HEK293 (cell line): Measurements from ENCODE around the gene TMEM167A.

Experiments
- CTCF ChIA-PET: fragments of 350-600 bp; formaldehyde crosslinking; extraction: SDS; loops from one replicate; lab custom pipeline; 2021; ENCODE audit warnings: antibody characterized with exemption; lab: Yijun Ruan, JAX
- POLR2A ChIA-PET: fragments of 300-600 bp; formaldehyde crosslinking; extraction: SDS; loops from one replicate; lab custom pipeline; 2020; ENCODE audit warnings: antibody characterized with exemption, inconsistent platforms; lab: Yijun Ruan, JAX
- H3K27ac ChIP-seq: fragments of 200-500 bp; sonication (Bioruptor generic); 2 replicates; pipeline ENCODE4 v1.5.1; 2014; ENCODE audit warnings: low read depth, low read length, control low read depth, inconsistent platforms; ENCODE audit errors: extremely low read depth
- H3K36me3 ChIP-seq, 2 experiments: fragments of 200-500 bp in 1 of 2; sonication (Bioruptor generic) in 1 of 2; 1 replicate in 1 of 2; 2 replicates in 1 of 2; pipeline ENCODE4 v1.5.1; 2014 to 2017; ENCODE audit warnings: inconsistent platforms in 2 of 2, low read length in 2 of 2; ENCODE audit not compliant: control insufficient read depth in 2 of 2, insufficient read depth in 1 of 2
- H3K4me1 ChIP-seq: fragments of 200-500 bp; sonication (Bioruptor generic); 2 replicates; pipeline ENCODE4 v1.5.1; 2014; ENCODE audit warnings: mild to moderate bottlenecking, low read length, inconsistent platforms; ENCODE audit not compliant: control insufficient read depth, insufficient read depth
- H3K4me3 ChIP-seq: 2 replicates; pipeline ENCODE4 v1.5.1; 2011; ENCODE audit warnings: low read depth, mild to moderate bottlenecking, control low read depth, low read length, moderate library complexity
- H3K9me3 ChIP-seq: fragments of 200-500 bp; sonication (Bioruptor generic); 2 replicates; pipeline ENCODE4 v1.5.1; 2014; ENCODE audit warnings: low read depth, low read length, inconsistent platforms; ENCODE audit not compliant: control insufficient read depth, insufficient read depth
- GLI4 ChIP-seq: fragments of 450-650 bp; formaldehyde crosslinking; IDR thresholded peaks from 2 replicates; pipeline ENCODE4 v1.5.1; 2016; ENCODE audit warnings: missing biosample characterization, missing genetic modification characterization
- SETDB1 ChIP-seq: IDR thresholded peaks from one replicate; pipeline ENCODE4 v1.6.1; 2017; ENCODE audit warnings: mild to moderate bottlenecking, low read length, moderate library complexity, mixed read lengths; ENCODE audit not compliant: insufficient read length
- TSHZ1 ChIP-seq: fragments of 450-650 bp; formaldehyde crosslinking; IDR thresholded peaks from 2 replicates; pipeline ENCODE4 v1.5.1; 2016; ENCODE audit warnings: missing biosample characterization, missing genetic modification characterization, borderline replicate concordance
- ZFP41 ChIP-seq: fragments of 450-650 bp; formaldehyde crosslinking; IDR thresholded peaks from 2 replicates; pipeline ENCODE4 v1.5.1; 2016; ENCODE audit warnings: missing biosample characterization, missing genetic modification characterization, borderline replicate concordance
- ZNF132 ChIP-seq: fragments of 450-650 bp; formaldehyde crosslinking; IDR thresholded peaks from 2 replicates; pipeline ENCODE4 v1.5.1; 2017; ENCODE audit warnings: missing biosample characterization, missing genetic modification characterization, borderline replicate concordance
- ZNF24 ChIP-seq: fragments of 450-650 bp; formaldehyde crosslinking; IDR thresholded peaks from 2 replicates; pipeline ENCODE4 v1.5.1; 2016; ENCODE audit warnings: missing biosample characterization, missing genetic modification characterization
- ZNF670 ChIP-seq: fragments of 450-650 bp; formaldehyde crosslinking; IDR thresholded peaks from 2 replicates; pipeline ENCODE4 v1.5.1; 2016; ENCODE audit warnings: missing biosample characterization, missing genetic modification characterization, low read depth
- ZNF707 ChIP-seq: fragments of 450-650 bp; formaldehyde crosslinking; IDR thresholded peaks from 2 replicates; pipeline ENCODE4 v1.5.1; 2016; ENCODE audit warnings: missing biosample characterization, missing genetic modification characterization
- ZXDB ChIP-seq: fragments of 450-650 bp; formaldehyde crosslinking; IDR thresholded peaks from 2 replicates; pipeline ENCODE4 v1.5.1; 2016; ENCODE audit warnings: missing biosample characterization, missing genetic modification characterization
- TF ChIP-seq, protein P1 (sequence below): fragments of 450-650 bp; formaldehyde crosslinking; IDR thresholded peaks from 2 replicates; pipeline ENCODE4 v1.5.1; 2016; ENCODE audit warnings: missing biosample characterization, missing genetic modification characterization
- TF ChIP-seq, protein P2 (sequence below): fragments of 450-650 bp; formaldehyde crosslinking; IDR thresholded peaks from 2 replicates; pipeline ENCODE4 v1.5.1; 2016; ENCODE audit warnings: missing biosample characterization, missing genetic modification characterization

TMEM167A gene

GRCh38 chr5:83029912-83030311 is 47.3 kb downstream of the TMEM167A start (continued):
- TF ChIP-seq, protein P1, sequence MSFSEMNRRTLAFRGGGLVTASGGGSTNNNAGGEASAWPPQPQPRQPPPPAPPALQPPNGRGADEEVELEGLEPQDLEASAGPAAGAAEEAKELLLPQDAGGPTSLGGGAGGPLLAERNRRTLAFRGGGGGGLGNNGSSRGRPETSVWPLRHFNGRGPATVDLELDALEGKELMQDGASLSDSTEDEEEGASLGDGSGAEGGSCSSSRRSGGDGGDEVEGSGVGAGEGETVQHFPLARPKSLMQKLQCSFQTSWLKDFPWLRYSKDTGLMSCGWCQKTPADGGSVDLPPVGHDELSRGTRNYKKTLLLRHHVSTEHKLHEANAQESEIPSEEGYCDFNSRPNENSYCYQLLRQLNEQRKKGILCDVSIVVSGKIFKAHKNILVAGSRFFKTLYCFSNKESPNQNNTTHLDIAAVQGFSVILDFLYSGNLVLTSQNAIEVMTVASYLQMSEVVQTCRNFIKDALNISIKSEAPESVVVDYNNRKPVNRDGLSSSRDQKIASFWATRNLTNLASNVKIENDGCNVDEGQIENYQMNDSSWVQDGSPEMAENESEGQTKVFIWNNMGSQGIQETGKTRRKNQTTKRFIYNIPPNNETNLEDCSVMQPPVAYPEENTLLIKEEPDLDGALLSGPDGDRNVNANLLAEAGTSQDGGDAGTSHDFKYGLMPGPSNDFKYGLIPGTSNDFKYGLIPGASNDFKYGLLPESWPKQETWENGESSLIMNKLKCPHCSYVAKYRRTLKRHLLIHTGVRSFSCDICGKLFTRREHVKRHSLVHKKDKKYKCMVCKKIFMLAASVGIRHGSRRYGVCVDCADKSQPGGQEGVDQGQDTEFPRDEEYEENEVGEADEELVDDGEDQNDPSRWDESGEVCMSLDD (tag by site-specific recombination), result no peak
- TF ChIP-seq, protein P2, sequence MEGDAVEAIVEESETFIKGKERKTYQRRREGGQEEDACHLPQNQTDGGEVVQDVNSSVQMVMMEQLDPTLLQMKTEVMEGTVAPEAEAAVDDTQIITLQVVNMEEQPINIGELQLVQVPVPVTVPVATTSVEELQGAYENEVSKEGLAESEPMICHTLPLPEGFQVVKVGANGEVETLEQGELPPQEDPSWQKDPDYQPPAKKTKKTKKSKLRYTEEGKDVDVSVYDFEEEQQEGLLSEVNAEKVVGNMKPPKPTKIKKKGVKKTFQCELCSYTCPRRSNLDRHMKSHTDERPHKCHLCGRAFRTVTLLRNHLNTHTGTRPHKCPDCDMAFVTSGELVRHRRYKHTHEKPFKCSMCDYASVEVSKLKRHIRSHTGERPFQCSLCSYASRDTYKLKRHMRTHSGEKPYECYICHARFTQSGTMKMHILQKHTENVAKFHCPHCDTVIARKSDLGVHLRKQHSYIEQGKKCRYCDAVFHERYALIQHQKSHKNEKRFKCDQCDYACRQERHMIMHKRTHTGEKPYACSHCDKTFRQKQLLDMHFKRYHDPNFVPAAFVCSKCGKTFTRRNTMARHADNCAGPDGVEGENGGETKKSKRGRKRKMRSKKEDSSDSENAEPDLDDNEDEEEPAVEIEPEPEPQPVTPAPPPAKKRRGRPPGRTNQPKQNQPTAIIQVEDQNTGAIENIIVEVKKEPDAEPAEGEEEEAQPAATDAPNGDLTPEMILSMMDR (tag by site-specific recombination), result no peak
- no peak for TF ChIP-seq TSHZ1 (tag by site-specific recombination)
- TF ChIP-seq, all 188 proteins: peak for 0

DNA sequence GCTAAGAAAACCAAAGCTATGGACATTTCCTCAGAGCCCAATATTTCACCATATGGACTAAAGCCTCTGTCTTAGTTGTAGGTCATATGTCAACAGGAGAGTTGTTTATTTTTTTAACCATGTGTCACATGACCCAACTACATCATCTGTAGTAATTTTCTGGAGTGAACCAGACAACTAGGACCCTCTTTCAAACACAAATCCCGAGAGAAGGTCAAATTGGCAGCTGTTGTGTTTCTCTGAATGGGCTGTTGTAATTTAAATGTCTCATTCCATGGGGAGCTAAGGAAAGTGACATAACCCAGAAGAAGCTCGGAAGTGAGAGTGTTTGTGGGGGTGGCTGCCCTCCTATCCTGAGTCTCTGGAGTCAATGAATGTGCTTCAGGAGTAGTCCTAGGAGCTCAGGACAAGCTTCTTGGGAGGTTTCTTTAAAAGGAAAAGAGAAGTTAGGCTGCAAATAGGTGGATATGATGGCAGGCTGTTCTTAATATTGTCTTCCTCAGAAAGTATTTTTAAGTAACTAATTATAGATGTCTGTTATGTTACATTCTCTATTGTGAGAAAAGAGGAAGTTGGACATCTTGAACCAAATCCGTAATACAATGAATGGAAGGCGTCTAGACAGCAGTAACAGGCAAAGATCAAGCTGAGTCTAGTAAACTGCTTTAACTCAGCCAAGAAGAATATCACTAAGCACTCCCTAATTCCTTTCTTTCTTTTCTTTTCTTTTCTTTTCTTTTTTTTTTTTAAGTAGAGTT is 50.1 kb downstream of the TMEM167A start:
- Histone ChIP-seq H3K9me3 (no peaks in the 10 kb centered on the region), H3K4me3 (no peak overlapping the region), H3K27ac (no peak overlapping the region), H3K36me3 (no peaks in the 10 kb centered on the region), H3K4me1 (peaks cover 22% of the 10 kb centered on the region)
- ChIA-PET POLR2A (no interaction called here), CTCF (interaction anchor here (0.5 to 0.6 kb wide), 2 partner anchors 354 to 728 kb away, joined by 3 read pairs; no protein-coding TSS in a partner anchor)
- TF ChIP-seq GLI4 (no peak), ZNF670 (tag by site-specific recombination) (no peak), ZNF24 (tag by site-specific recombination) (no peak), ZFP41 (no peak), ZNF132 (tag by site-specific recombination) (no peak), SETDB1 (no peak), ZXDB (no peak), ZNF707 (no peak)
- TF ChIP-seq, protein P1 (tag by site-specific recombination), result no peak
